Erythroblast (primary cell): ENCODE results near the gene AMIGO1.

Experiments used
- GATA1 ChIP-seq: IDR thresholded peaks from 2 replicates; pipeline ENCODE4 v1.6.1; 2011; ENCODE audit warnings: low read depth, mild to moderate bottlenecking, control low read depth, low read length, moderate library complexity
- POLR2A ChIP-seq: IDR thresholded peaks from 2 replicates; pipeline ENCODE4 v1.6.1; 2011; ENCODE audit warnings: mild to moderate bottlenecking, low read length

DNA sequence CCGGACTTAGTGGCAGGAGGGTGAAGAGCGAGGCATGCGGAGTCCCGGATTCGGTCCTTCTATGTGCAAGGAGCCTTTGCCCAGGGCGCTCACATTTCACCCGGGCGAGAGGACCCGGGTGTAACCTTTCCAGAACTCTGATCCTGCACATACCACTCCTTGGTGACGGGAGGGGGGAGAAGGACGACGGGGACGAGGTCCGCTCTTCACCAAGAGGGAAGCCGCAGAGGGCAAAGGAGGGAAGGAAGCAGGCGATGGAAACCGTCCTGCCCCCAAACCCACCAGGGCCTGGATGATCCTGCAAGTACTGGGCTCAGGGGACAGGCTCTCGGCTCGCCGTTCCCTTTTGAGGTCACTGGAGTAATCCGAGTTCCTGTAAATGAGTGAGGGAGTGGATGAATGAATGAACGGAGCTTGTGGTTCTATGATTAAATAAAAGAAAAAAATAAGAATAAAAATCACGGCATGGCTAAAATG is 42.2 kb downstream of the AMIGO1 start:
- TF ChIP-seq POLR2A: no peak
- TF ChIP-seq GATA1: no peak
